Lung (tissue), 12 donors: ENCODE data around the gene CELSR1. TPM values are rescaled to one million over a fixed set of nuclear protein-coding genes. Genes with fewer than 3 reads are reported as not detected.

Experiments
- ATAC-seq: fragments of 200-7000 bp; cut with Tn5 transposase; one replicate; pipeline ENCODE4 v1.9.1; 2020; ENCODE audit warnings: moderate number of reproducible peaks; ENCODE audit not compliant: insufficient read depth, low FRiP score
- DNase-seq, 3 donors: peaks; one replicate each; pipeline ENCODE4 v3.0.0-alpha.2; 2013 to 2017
- H3K27ac ChIP-seq, 2 donors: one replicate each; pipeline ENCODE4 v1.5.1; 2013; ENCODE audit warnings: mild to moderate bottlenecking in 2 of 2, moderate library complexity in 2 of 2, control low read depth in 1 of 2, inconsistent platforms in 1 of 2, low read depth in 1 of 2, low read length in 1 of 2
- H3K27me3 ChIP-seq, 3 donors: one replicate each; pipeline ENCODE4 v1.5.1; 2013; ENCODE audit warnings: low read length in 2 of 3; ENCODE audit not compliant: control insufficient read depth in 3 of 3, insufficient read depth in 3 of 3
- H3K36me3 ChIP-seq, 4 donors: one replicate each; pipeline ENCODE4 v1.5.1; 2013; ENCODE audit warnings: low read length in 4 of 4, mild to moderate bottlenecking in 1 of 4, moderate library complexity in 1 of 4; ENCODE audit not compliant: control insufficient read depth in 4 of 4, insufficient read depth in 4 of 4
- H3K4me1 ChIP-seq, 5 donors: one replicate each; pipeline ENCODE4 v1.5.1; 2013; ENCODE audit warnings: low read length in 5 of 5, mild to moderate bottlenecking in 2 of 5, moderate library complexity in 1 of 5; ENCODE audit not compliant: control insufficient read depth in 5 of 5, insufficient read depth in 5 of 5
- H3K4me3 ChIP-seq: one replicate; pipeline ENCODE4 v1.5.1; 2013; ENCODE audit warnings: mild to moderate bottlenecking, control low read depth, moderate library complexity
- H3K9ac ChIP-seq, 2 donors: one replicate each; pipeline ENCODE4 v1.5.1; 2013; ENCODE audit warnings: low read length in 2 of 2, control low read depth in 1 of 2; ENCODE audit not compliant: insufficient read depth in 1 of 2
- H3K9me3 ChIP-seq, 4 donors: one replicate each; pipeline ENCODE4 v1.5.1; 2013; ENCODE audit warnings: low read length in 3 of 4, mild to moderate bottlenecking in 1 of 4, moderate library complexity in 1 of 4; ENCODE audit not compliant: control insufficient read depth in 4 of 4, insufficient read depth in 3 of 4
- CTCF ChIP-seq: IDR thresholded peaks from 2 replicates; pipeline ENCODE4 v1.5.1; 2012; ENCODE audit warnings: mild to moderate bottlenecking; ENCODE audit errors: control extremely low read depth, extremely low read depth
- WGBS, 2 donors: extraction: QIAGEN DNeasy Blood & Tissue Kit; methylation state at CpG; one replicate each; pipeline ENCODE4 v1.1.7; 2013; 5-methylcytosine and 5-hydroxymethylcytosine counted together
- polyA plus RNA-seq, 2 donors: library from polyadenylated mRNA; stranded (reverse); fragments of 200-250 nt; gene quantifications; one replicate each; pipeline ENCODE4 v1.2.1, GENCODE V29; 2013
- total RNA-seq, 2 donors: library from RNA; depleted of rRNA in 1 of 2; stranded (reverse); fragments of >200 nt in 1 of 2; gene quantifications; one replicate each; pipeline ENCODE4 v1.2.1, GENCODE V29; 2014 to 2021
- donor health status: control.
- donor health status: control.
- donor health status: Bipolar disorder and iron deficiency.
- donor health status: healthy.
- donor health status: DM: yes; HTN: yes; CAD: no.

The CELSR1 gene
- total and polyA plus RNA-seq, 4 donors, result 14.0 to 65.9 (median 32.7) TPM

DNA sequence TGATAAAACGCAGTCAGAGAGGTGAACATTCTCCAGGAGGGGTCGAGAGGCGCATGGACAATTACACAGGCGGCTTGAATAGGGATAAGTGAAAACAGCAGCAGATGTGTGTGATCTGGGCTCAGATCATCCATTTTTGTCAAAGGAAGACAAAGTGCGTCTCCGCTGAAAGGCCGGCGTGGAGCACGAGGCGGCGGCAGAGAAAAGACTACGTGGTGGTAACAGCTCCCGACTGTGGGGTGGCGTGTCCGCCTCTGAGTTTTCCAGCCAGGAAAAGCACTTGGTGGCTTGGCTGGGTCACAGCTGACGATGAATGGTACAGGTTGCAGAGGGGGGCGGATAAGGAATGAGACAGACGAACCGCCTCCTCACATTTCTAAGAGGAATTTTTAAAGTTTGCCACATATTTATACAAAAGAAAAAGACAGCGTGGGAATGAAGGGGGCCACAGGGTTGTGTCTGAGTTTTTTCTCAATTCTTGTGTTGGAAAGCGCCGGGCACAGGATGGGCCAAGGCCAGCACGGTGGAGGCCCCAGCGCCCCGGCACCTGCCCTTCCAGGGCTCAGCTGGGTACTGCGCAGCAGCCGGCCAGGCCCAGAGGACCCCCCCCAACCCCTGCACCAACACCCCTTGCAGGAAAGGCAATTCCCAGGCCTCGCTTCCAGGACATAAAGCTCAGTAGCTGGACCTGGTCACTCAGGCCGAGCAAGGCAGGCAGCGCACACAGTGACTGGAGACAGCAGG, 121.5 kb downstream of the CELSR1 start:
- Histone ChIP-seq H3K4me3 (no peak overlapping the region), H3K36me3 (peaks cover 0 to 2% (median 0%) of the 10 kb centered on the region in 4 donors), H3K4me1 (peaks cover 0 to 25% (median 0%) of the 10 kb centered on the region in 5 donors), H3K27ac (no peak overlapping the region), H3K27me3 (peaks cover 0 to 9% (median 6%) of the 10 kb centered on the region in 3 donors), H3K9me3 (peaks cover 0 to 3% (median 0%) of the 10 kb centered on the region in 4 donors), H3K9ac (no peak overlapping the region)
- ATAC-seq (no peak), DNase-seq (peak; percentile 76 to 90 (median 78))
- 67 to 81% methylated on average over 30 of the region's 30 CpGs for WGBS, 2 donors
- no peak for TF ChIP-seq CTCF

GRCh38 chr22:46414704-46415103, 122.7 kb downstream of the CELSR1 start:
- Histone ChIP-seq H3K36me3 (peaks cover 0 to 2% (median 0%) of the 10 kb centered on the region in 4 donors), H3K27ac (no peak overlapping the region), H3K9me3 (peaks cover 0 to 3% (median 0%) of the 10 kb centered on the region in 4 donors), H3K27me3 (peaks cover 0 to 9% (median 6%) of the 10 kb centered on the region in 3 donors), H3K4me1 (peaks cover 0 to 25% (median 0%) of the 10 kb centered on the region in 5 donors), H3K9ac (no peak overlapping the region), H3K4me3 (no peak overlapping the region)
- ATAC-seq (no peak), DNase-seq (no peak)
- 85 to 88% methylated on average over 19 of the region's 19 CpGs for WGBS, 2 donors
- no peak for TF ChIP-seq CTCF

GRCh38 chr22:46413725-46414379, 123.6 kb downstream of the CELSR1 start:
- H3K27me3 ChIP-seq, result peaks cover 0 to 9% (median 6%) of the 10 kb centered on the region in 3 donors
- no peak overlapping the region for H3K27ac ChIP-seq
- peaks cover 0 to 2% (median 0%) of the 10 kb centered on the region in 4 donors for H3K36me3 ChIP-seq
- ATAC-seq, result no peak
- H3K4me3 ChIP-seq, result no peak overlapping the region
- H3K9me3 ChIP-seq, result peaks cover 0 to 3% (median 0%) of the 10 kb centered on the region in 4 donors
- WGBS, 2 donors, result 81 to 85% methylated on average over 23 of the region's 23 CpGs
- no peak overlapping the region for H3K9ac ChIP-seq
- H3K4me1 ChIP-seq, result peaks cover 0 to 21% (median 0%) of the 10 kb centered on the region in 5 donors
- TF ChIP-seq CTCF, result no peak
- DNase-seq, result no peak
